SK-N-SH (cell line): ENCODE data around the gene PFKFB2.

Experiments used
- EP300 ChIP-seq, 2 experiments: IDR thresholded peaks; 2 replicates each; pipeline versions ENCODE4 v1.4.0 to v1.6.1; 2012; ENCODE audit warnings: borderline replicate concordance in 1 of 2, low read depth in 1 of 2, low read length in 1 of 2
- JUND ChIP-seq: IDR thresholded peaks from 2 replicates; pipeline ENCODE4 v1.4.0; 2012
- MXI1 ChIP-seq: IDR thresholded peaks from 2 replicates; pipeline ENCODE4 v1.6.1; 2012; ENCODE audit warnings: mild to moderate bottlenecking, low read depth, low read length, improper control_type of control experiment
- TF ChIP-seq, protein P1 (sequence below): IDR thresholded peaks from 2 replicates; pipeline ENCODE4 v1.4.0; 2012; ENCODE audit warnings: low read depth
- TF ChIP-seq, protein P2 (sequence below): fragments of 150-350 bp; IDR thresholded peaks from 2 replicates; pipeline ENCODE4 v1.6.1; 2016; ENCODE audit warnings: mild to moderate bottlenecking, low read depth, low read length
- TF ChIP-seq, protein P3 (sequence below): fragments of 200-600 bp; sonication (generic); IDR thresholded peaks from 2 replicates; pipeline ENCODE4 v1.6.1; 2017; ENCODE audit warnings: antibody characterized with exemption, mild to moderate bottlenecking, moderate library complexity
- TF ChIP-seq, protein P4 (sequence below): IDR thresholded peaks from 2 replicates; pipeline ENCODE4 v1.6.1; 2012; ENCODE audit warnings: mild to moderate bottlenecking, low read depth, low read length, moderate library complexity

DNA sequence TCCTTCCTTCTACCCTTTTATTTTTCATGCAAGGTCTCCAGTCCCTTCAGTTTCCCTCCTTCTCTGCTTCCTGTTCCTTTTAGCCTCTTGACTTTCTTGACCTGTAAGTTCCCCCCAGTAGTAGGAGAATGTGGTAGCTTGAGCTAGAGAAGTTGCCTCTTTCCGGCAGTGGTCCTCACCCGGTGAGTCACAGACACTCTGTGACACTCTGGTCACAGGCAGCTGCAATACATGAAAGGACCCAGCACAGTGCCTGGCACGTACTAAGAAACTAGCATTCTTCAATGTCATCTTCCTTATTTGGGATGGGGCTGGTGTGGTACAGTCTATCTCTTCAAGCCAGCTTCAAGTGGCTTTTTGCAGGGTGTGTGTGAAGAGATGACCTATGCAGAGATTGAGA lies 16.0 kb downstream of the PFKFB2 start:
- no peak for TF ChIP-seq MXI1
- no peak for TF ChIP-seq EP300 (IDR thresholded peaks at IDR 0.05; ENCODE audit: borderline replicate concordance in 1 of 2, low read depth in 1 of 2, low read length in 1 of 2)
- TF ChIP-seq, protein P1, sequence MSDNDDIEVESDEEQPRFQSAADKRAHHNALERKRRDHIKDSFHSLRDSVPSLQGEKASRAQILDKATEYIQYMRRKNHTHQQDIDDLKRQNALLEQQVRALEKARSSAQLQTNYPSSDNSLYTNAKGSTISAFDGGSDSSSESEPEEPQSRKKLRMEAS = no peak
- TF ChIP-seq, protein P2, sequence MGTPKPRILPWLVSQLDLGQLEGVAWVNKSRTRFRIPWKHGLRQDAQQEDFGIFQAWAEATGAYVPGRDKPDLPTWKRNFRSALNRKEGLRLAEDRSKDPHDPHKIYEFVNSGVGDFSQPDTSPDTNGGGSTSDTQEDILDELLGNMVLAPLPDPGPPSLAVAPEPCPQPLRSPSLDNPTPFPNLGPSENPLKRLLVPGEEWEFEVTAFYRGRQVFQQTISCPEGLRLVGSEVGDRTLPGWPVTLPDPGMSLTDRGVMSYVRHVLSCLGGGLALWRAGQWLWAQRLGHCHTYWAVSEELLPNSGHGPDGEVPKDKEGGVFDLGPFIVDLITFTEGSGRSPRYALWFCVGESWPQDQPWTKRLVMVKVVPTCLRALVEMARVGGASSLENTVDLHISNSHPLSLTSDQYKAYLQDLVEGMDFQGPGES = no peak
- TF ChIP-seq, protein P3, sequence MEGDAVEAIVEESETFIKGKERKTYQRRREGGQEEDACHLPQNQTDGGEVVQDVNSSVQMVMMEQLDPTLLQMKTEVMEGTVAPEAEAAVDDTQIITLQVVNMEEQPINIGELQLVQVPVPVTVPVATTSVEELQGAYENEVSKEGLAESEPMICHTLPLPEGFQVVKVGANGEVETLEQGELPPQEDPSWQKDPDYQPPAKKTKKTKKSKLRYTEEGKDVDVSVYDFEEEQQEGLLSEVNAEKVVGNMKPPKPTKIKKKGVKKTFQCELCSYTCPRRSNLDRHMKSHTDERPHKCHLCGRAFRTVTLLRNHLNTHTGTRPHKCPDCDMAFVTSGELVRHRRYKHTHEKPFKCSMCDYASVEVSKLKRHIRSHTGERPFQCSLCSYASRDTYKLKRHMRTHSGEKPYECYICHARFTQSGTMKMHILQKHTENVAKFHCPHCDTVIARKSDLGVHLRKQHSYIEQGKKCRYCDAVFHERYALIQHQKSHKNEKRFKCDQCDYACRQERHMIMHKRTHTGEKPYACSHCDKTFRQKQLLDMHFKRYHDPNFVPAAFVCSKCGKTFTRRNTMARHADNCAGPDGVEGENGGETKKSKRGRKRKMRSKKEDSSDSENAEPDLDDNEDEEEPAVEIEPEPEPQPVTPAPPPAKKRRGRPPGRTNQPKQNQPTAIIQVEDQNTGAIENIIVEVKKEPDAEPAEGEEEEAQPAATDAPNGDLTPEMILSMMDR = no peak
- TF ChIP-seq JUND = no peak
- TF ChIP-seq, protein P4, sequence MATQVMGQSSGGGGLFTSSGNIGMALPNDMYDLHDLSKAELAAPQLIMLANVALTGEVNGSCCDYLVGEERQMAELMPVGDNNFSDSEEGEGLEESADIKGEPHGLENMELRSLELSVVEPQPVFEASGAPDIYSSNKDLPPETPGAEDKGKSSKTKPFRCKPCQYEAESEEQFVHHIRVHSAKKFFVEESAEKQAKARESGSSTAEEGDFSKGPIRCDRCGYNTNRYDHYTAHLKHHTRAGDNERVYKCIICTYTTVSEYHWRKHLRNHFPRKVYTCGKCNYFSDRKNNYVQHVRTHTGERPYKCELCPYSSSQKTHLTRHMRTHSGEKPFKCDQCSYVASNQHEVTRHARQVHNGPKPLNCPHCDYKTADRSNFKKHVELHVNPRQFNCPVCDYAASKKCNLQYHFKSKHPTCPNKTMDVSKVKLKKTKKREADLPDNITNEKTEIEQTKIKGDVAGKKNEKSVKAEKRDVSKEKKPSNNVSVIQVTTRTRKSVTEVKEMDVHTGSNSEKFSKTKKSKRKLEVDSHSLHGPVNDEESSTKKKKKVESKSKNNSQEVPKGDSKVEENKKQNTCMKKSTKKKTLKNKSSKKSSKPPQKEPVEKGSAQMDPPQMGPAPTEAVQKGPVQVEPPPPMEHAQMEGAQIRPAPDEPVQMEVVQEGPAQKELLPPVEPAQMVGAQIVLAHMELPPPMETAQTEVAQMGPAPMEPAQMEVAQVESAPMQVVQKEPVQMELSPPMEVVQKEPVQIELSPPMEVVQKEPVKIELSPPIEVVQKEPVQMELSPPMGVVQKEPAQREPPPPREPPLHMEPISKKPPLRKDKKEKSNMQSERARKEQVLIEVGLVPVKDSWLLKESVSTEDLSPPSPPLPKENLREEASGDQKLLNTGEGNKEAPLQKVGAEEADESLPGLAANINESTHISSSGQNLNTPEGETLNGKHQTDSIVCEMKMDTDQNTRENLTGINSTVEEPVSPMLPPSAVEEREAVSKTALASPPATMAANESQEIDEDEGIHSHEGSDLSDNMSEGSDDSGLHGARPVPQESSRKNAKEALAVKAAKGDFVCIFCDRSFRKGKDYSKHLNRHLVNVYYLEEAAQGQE = no peak
